ENCODE results near the gene SYT15. TPM values are rescaled to one million over a fixed set of nuclear protein-coding genes. Genes with fewer than 3 reads are reported as not detected.

Gene SYT15
- total RNA-seq, 1 donor from 2014 or later: 1.4 TPM

Other genes with a start within 250 kb of the SYT15 start
- not detected for gene ANXA8L1, start 203.4 kb upstream of the SYT15 start, total RNA-seq
- gene NPY4R, start 113.2 kb upstream of the SYT15 start, total RNA-seq: 0.14 TPM
- 14.8 TPM for gene GPRIN2, start 22.5 kb upstream of the SYT15 start, total RNA-seq

All from mucosa of gallbladder (tissue), 1 donor.